HepG2 (cell line): ENCODE results near the gene ISY1. TPM values are rescaled to one million over a fixed set of nuclear protein-coding genes. Genes with fewer than 3 reads are reported as not detected.
A peak's percentile ranks its signal among the peaks of the same experiment; 100 is the strongest.

Source experiments
- AFF4 ChIP-seq: sonication (generic); formaldehyde crosslinking; IDR thresholded peaks from 2 replicates; pipeline ENCODE4 v1.4.0; 2020; ENCODE audit warnings: missing genetic modification reagents
- AGO2 ChIP-seq: fragments of 200-400 bp; formaldehyde crosslinking; optimal IDR thresholded peaks from 2 replicates; pipeline ENCODE3; 2017; ENCODE audit warnings: mild to moderate bottlenecking, low read depth, low read length, moderate library complexity
- AHDC1 ChIP-seq: sonication (generic); formaldehyde crosslinking; IDR thresholded peaks from 2 replicates; pipeline ENCODE4 v1.5.1; 2020; ENCODE audit warnings: mild to moderate bottlenecking, missing genetic modification reagents, borderline replicate concordance
- FIP1L1 ChIP-seq: fragments of 200-400 bp; formaldehyde crosslinking; IDR thresholded peaks from 2 replicates; pipeline ENCODE4 v1.6.1; 2018; ENCODE audit warnings: low read depth, mild to moderate bottlenecking, low read length, moderate library complexity, borderline replicate concordance; ENCODE audit not compliant: insufficient read depth
- KDM4B ChIP-seq: sonication (generic); formaldehyde crosslinking; IDR thresholded peaks from 2 replicates; pipeline ENCODE4 v1.4.0; 2020; ENCODE audit warnings: missing genetic modification reagents
- MLX ChIP-seq: IDR thresholded peaks from 2 replicates; pipeline ENCODE4 v1.6.1; 2016
- PHF5A ChIP-seq: IDR thresholded peaks from one replicate; pipeline ENCODE4 v1.6.1; 2018; ENCODE audit warnings: low read depth, missing genetic modification reagents; ENCODE audit not compliant: unreplicated experiment
- RAD21 ChIP-seq: fragments of 450-650 bp; formaldehyde crosslinking; IDR thresholded peaks from 2 replicates; pipeline ENCODE4 v1.5.0; 2020; ENCODE audit warnings: mild to moderate bottlenecking
- THAP11 ChIP-seq: IDR thresholded peaks from 2 replicates; pipeline ENCODE4 v1.6.1; 2016; ENCODE audit warnings: missing biosample characterization, missing genetic modification reagents
- ZNF30 ChIP-seq: sonication (generic); formaldehyde crosslinking; IDR thresholded peaks from 2 replicates; pipeline ENCODE4 v1.5.0; 2020; ENCODE audit warnings: mild to moderate bottlenecking, missing genetic modification reagents
- ZNF549 ChIP-seq: sonication (generic); formaldehyde crosslinking; IDR thresholded peaks from 2 replicates; pipeline ENCODE4 v1.5.0; 2020; ENCODE audit warnings: missing genetic modification reagents
- ZNF563 ChIP-seq: sonication (generic); formaldehyde crosslinking; IDR thresholded peaks from 2 replicates; pipeline ENCODE4 v1.8.0; 2022; ENCODE audit warnings: mild to moderate bottlenecking, moderate library complexity, missing genetic modification reagents
- ZNF577 ChIP-seq: sonication (generic); formaldehyde crosslinking; IDR thresholded peaks from 2 replicates; pipeline ENCODE4 v1.4.0; 2020; ENCODE audit warnings: mild to moderate bottlenecking, low read depth, missing genetic modification reagents, borderline replicate concordance
- polyA plus RNA-seq, 8 experiments: library from polyadenylated mRNA; depleted of rRNA in 3 of 8; stranded (reverse) in 7 of 8; unstranded in 1 of 8; fragments of >200 nt; fragmentation: Illumina TruSeq in 4 of 8; extraction: Trizol in 4 of 8; gene quantifications; 2 replicates each; pipeline versions ENCODE4 v1.2.1 to v1.2.3, GENCODE V29; 2011 to 2016; ENCODE audit warnings: low read depth in 4 of 8, missing spikeins in 1 of 8, mixed read lengths in 1 of 8; ENCODE audit not compliant: insufficient read depth in 1 of 8
- total RNA-seq, 5 experiments: library from RNA; depleted of rRNA; stranded (reverse); fragments of >200 nt; fragmentation: Illumina TruSeq; extraction: Trizol; gene quantifications; 2 replicates each; pipeline ENCODE4 v1.2.3, GENCODE V29; 2016; ENCODE audit warnings: low read depth in 1 of 5
- TF ChIP-seq, protein P1 (sequence below): sonication (generic); formaldehyde crosslinking; IDR thresholded peaks from 2 replicates; pipeline ENCODE4 v1.5.1; 2020; ENCODE audit warnings: mild to moderate bottlenecking, missing genetic modification reagents

ISY1 gene
- total and polyA plus RNA-seq, 2 of the 13 experiments (the other 11 are each of a cell fraction or from before 2014, with no cell fraction given), result 21.0 to 39.1 TPM

- no peak for TF ChIP-seq ZNF549 (CRISPR knock-in tag)
- peak; percentile 28; the same call in 1 of the 2 replicates for TF ChIP-seq AFF4 (CRISPR knock-in tag)
- TF ChIP-seq ZNF563 (CRISPR knock-in tag), result peak; percentile 91
- no peak for TF ChIP-seq ZNF577 (CRISPR knock-in tag)
- peak; percentile 84 for TF ChIP-seq THAP11
- TF ChIP-seq ZNF30 (CRISPR knock-in tag), result no peak
- TF ChIP-seq KDM4B (CRISPR knock-in tag), result no peak
- TF ChIP-seq AHDC1 (CRISPR knock-in tag), result peak; percentile 85
- TF ChIP-seq, protein P1, sequence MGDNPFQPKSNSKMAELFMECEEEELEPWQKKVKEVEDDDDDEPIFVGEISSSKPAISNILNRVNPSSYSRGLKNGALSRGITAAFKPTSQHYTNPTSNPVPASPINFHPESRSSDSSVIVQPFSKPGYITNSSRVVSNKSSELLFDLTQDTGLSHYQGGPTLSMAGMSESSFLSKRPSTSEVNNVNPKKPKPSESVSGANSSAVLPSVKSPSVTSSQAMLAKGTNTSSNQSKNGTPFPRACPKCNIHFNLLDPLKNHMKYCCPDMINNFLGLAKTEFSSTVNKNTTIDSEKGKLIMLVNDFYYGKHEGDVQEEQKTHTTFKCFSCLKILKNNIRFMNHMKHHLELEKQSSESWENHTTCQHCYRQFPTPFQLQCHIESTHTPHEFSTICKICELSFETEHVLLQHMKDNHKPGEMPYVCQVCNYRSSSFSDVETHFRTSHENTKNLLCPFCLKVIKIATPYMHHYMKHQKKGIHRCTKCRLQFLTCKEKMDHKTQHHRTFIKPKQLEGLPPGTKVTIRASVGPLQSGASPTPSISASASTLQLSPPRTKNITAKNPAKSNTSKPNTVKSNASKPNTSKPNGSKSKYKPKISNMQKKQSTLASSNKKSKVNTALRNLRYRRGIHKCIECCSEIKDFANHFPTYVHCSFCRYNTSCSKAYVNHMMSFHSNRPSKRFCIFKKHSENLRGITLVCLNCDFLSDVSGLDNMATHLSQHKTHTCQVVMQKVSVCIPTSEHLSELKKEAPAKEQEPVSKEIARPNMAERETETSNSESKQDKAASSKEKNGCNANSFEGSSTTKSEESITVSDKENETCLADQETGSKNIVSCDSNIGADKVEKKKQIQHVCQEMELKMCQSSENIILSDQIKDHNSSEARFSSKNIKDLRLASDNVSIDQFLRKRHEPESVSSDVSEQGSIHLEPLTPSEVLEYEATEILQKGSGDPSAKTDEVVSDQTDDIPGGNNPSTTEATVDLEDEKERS (CRISPR knock-in tag), result no peak
- TF ChIP-seq AGO2, result peak; percentile 96
- no peak for TF ChIP-seq FIP1L1
- TF ChIP-seq PHF5A, result no peak
- no peak; the same call in 1 of the 2 replicates for TF ChIP-seq RAD21 (CRISPR knock-in tag)
- TF ChIP-seq MLX (CRISPR knock-in tag), result peak; percentile 45
Measured at GRCh38 chr3:129183569-129184395, 22.9 kb upstream of the ISY1 start, which contains the start of gene CNBP (continued).
